Stimulated activated CD4-positive, alpha-beta T cell treated with anti-CD3 and anti-CD28 coated beads, Interleukin-1b, Interleukin-23, amount 100 ng/mL, for 1 hour (primary cell): ENCODE data around the gene RFX3.
A peak's percentile ranks its signal among the peaks of the same experiment; 100 is the strongest.

Source experiments
- DNase-seq, 2 donors: peaks; one replicate each; pipeline ENCODE4 v3.0.0-alpha.2; 2020; ENCODE audit warnings: low read depth in 2 of 2

Gene RFX3

DNA sequence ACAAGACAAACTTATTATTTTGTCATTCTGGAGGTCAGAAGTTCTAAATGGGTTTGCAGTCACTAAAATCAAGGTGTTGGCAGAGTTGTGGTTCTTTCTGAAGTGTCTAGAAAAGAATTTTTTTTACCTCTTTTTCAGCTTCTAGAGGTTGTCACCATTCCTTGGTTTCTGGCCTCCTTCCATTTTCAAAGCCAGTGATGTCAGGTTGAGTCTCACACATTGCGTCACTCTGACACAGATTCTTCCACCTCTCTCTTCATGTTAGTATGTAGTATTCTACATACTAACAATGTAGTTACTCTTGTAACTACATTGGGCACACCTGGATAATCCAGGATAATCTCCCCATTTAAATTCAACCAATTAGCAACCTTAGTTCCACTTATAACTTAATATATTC lies 290.3 kb downstream of the RFX3 start:
- no peak for DNase-seq

DNA sequence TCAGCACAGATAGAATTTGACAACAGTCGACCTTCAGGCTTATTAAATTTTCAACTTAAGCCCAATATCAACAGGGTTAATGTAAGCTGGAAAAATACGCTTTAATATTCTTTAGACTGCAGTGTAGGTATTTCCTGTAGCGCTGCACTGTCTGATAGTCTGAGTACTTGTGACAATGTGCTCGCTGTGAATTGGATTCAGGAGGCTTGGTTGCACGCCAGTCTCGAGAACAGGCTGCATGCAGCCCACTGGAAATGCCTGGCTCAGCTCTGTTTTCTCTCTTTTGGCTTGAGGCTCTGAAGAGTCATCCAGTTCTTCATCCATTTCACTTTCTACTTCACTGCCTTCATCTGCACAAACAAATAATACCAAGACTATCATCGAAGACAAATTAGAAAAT lies 300.9 kb downstream of the RFX3 start:
- DNase-seq: no peak

DNA sequence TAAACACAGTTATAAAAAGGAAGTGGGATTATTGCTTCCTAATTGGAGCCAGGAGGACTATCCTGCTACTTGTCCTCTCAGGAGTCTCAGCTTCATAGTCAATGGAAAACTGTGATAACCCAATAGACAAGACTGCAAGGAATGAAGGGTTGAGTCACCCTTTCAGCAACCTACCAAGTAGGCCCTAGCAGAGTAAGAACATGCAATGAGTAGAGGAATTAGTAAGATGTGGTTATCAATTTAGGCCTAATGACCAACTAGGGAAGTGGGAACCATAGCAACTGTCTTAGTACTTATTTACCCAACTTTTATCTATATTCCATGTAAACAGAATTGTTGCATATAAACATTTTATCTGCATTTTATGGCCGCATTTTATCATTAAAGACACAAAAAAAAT lies 310.1 kb downstream of the RFX3 start:
- no peak for DNase-seq

DNA sequence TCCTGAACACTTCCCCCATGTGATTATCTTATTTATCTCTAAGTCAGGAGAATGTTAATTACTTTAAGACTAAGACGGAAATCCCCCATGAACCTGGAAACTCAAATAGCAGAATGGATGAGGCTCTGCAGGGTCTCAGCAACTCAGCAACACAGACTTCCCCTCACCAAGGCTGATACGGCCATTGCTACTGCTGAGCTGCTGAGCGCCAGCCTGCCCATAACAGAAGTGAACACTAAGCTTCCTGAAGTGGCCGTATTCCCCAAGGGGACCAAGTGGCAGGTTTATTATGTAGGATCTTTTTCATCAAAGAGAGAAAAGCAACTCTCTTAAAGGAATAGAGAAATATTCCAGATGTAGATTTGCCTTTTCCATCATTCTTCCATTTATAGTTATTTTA lies 311.1 kb downstream of the RFX3 start:
- no peak for DNase-seq

DNA sequence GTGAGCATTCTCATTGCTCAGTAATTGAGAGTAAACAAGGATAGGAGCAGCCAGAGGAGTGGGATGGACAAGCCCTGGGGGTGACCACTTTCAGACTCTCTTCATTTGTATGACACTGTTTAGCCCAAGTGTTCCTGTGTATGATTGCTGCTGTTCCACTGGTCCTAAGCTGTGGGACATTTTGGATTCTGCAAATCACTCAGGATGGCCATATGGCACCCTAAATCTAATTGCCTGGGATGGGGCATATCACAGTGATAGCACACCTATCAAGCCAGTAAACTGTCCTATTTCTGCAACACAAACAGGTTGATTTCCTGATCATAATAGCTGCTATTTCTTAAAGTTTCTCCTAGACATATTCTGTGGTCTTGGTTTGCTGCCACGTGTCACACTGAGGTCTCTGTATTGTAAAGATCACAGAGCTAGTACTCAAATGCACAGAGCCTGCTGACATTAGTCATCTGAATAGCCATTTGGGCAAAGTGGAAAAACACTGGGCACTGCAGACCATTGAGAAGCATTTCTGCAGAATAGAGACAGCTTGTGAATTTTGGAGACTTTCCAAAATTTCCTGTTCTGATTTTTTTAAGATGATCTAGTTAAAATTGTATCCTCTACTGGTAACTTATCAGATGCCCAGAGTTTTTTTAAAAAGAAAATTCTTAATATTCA lies 320.2 kb downstream of the RFX3 start:
- DNase-seq: no peak

DNA sequence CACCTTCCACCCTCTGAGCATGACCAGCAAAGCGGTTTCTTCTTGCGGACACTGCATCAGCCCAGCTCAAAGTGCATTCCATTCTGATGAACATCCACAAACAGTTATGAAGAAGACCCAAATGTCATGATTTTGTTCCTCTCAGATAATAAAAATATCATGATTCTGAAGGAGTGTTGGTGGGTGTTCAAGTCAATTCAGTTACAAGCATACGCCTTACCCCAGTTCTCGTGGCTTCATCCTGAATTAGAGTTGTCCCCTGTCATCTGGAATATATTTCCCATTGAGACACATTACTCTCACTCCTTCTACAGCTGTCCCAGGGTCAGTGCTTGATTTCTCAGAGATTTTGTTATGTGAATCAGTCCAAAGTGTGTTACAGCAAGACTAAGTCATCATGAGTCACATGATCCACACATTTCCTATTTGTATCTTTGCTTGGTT lies 325.4 kb downstream of the RFX3 start:
- DNase-seq: no peak

DNA sequence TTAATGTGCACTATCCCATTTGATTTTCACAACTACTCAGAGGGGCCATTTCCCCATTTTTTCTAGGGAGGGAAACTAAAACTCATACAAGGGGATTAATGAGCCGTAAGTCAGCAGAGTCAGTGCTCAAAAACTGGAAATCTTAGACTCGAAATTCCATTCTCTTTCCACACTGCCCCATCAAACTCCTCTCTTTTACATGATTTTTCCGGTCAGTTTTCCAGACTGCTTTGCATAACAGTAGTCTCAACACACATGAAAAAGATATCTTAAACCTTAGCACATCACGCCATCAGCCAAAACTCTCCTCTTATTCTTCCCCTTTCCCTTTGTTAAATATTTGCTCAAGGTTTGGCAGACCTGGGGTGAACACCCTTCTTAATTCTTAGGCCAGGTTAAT lies 332.0 kb downstream of the RFX3 start:
- no peak for DNase-seq

DNA sequence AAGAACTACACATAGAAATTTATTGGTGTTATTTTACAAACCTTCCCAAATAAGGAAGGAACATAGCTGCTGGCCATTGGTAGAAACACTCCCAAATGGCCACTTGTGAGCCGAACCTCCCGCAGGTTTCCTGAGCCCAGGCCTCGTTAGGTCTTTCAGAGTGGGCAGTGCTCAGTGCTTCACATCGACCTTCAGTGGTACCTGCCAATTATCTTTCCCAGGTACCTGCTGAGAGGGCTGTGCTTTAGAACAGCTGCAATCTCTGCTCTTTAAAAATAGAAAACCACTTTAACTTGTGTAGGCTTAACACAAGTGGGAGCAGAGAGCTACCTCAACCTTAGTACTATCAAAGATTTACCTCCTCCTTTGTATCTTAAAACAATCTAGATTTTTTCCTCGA lies 334.1 kb downstream of the RFX3 start:
- DNase-seq: no peak

DNA sequence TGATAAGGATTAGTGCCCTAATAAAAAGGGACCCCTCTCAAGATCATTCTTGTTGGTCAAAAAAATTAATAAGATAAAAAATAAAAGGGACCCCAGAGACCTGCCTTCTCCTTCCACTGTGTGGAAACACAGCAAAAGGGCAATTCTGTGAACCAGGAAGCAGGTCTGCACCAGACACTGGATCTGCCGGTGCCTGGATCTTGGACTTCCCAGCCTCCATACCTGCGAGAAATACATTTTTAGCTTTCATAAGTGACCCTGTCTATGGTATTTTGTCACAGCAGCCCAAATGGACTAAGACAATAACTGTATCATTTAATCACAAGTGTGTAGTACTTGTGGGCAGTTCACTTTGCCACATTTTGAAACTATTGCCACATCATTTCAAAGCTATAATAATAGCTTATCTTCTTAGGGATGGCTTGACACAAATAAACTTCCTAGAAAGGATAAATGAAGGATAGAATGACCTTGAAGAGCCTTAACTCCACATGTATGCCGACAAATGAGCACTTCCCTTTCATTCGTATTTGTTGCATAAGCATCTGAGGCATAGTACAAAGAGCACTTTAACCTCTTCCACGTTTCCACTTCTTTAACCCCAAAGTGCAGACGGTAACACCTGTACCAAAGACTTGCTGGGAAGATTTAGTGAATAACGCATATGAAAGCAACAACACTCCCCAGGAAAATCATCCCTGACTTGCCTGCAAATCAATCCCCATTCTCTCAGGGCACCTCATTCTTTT lies 336.5 kb downstream of the RFX3 start:
- no peak for DNase-seq

DNA sequence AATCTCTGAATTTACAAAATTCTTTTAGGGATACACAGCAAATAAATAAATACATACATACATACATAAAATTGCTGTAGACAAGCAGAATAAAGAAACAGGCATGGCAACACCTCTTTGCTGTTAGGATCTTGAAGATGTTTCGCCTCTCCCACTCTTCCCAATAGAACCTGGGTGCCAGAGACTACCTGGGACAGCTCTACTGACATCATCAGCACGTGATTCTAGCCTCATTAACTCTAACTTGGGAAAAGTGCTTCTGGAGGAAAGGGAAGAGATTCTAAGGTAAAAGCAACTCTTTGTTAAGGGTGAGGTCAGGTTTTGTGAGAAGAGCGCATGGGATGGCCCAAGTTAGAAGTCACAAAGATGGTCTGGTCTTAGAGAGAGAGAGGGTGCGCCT lies 339.1 kb downstream of the RFX3 start:
- no peak for DNase-seq

DNA sequence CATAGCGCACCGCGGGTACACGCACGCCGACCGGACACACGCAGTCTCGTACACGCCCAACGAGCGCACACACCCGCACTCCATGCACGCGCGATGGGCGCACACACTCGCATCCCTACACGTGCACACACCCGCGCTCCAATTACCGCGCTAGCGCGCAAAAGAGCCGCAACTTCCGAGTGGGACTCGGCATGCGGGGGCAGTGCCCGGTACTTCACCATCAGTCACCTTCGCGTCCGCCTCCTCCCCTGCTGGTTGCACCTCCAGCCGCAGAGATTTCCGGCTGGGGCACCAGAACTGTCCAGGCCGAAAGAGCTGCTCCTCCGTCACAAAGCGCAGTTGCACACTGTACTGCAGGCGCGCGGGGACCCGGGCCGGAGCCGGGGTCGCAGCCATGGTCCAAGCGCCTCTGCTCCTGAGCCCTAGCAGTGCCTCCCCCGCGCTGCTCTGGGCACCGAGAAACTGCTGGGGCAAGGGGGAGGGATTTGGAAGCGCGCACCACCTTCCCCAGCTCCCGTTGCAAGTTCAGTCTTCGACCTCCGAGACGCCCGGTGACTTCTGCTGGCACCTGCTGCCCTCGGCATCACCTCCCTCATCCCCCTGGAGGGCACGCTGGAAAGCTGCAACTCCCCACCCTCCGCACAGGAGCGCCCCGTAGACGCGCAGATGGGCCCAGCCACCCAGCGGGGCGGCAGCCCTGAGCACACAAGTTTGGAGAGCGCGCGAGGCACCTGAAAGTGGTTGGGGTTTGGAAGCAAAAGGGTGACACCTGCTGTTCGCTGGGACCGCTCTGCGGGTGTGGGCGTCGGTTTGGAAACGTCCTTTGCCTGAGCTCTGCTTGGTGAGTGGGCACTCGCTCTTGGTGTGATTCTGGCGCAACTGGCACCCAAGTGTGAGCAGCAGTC lies 344.5 kb downstream of the RFX3 start:
- peak in 1 of 2 donors; percentile 4 for DNase-seq

DNA sequence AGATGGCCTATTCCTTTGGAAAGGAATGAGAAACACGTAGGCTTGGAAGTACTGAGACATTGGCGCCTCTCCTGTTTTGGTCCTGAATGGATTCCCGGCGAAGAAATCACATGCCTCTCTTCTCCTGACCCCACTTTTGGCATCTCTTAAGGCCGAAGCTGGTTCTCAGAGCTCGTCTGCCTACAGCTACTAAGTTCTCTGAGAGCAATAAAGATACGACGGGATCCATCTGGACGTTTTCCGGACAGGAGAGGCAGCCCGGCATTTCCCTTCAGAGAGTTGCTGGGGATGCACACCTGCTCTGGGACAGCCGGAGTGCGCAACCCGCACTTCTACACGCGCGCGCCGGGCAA lies 345.1 kb downstream of the RFX3 start:
- no peak for DNase-seq

DNA sequence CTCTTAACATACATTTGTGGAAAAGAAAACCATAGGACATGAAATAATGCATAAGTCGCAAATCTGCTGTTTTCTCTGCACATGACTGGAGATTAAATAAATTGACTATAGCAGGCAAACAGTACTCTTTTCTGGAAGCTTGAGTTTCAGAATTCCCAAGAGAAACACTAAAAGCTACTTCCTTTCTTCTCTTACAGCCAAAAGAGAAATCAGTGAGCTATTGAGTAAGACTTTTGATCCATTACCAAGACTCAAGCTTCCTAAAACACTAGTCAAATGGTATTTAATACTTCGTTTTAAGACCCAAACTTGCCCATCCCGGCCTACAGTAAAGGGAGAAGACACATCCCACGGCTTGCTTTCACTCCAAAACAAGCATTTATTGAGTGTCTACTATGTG lies 346.1 kb downstream of the RFX3 start:
- no peak for DNase-seq

DNA sequence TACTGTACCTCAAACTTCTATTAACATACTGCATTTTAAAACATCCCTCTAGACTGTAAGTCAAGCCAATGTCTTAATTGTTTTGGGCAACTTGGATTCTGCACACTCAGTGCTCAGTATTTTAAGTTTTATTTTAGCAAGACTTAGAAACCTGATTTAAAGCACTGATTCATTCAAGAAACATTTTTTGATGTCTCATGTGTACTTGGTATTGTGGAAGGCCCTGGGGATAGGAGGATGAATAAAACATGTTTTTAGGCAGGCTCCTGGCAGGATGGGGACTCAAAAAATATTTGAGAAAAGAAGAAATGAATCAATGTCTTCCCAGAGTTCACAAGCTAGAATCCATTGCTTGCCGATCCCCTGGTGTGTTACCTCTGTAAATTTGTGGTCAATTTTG lies 347.9 kb downstream of the RFX3 start:
- DNase-seq: no peak

DNA sequence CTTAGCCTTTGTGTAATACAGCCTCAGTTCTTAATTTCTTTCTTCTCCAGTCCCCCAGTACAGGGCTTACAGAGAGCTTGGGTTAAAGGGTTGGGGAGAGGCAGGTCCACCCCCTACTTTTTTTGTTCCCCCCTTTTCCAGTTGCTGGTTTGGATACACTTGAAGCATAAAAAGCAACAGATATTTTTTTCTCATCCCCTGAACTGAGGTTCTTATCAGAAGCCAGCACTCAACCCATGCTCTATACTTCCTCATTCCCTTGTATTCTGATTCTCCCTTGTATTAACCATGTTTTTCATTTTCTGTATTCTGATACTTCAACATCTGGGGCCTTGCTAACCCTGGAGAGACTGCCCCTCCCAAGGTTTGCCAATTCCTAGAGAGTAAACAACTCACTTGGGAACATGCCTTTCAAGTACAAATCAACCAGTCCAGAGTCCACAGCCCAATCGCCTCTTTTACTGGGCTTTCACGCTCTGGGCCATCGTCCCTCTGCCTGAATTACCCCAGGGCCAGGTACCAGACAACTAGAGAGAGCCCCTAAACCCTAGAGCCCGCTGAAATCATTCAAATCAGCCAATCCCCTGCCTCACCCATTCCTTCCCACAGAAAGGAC lies 348.5 kb downstream of the RFX3 start:
- no peak for DNase-seq

DNA sequence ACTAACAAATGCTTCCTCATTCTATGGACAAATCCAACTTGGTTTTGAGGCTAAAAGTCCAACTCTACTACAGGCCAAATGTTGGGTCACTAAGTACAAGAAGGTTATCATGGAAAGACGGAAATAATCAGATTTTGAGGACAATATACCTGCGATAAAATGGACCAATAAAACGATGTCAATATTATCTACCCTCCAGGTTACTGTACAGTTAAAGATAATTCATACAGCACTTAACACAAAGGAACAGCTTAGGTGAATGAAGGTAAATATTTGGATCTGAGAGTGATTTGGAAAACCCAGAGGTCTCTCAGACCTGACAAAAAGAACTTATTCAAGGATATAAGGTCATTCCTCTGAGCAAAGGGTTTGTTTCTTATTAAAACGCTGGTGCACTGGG lies 352.4 kb downstream of the RFX3 start:
- no peak for DNase-seq

DNA sequence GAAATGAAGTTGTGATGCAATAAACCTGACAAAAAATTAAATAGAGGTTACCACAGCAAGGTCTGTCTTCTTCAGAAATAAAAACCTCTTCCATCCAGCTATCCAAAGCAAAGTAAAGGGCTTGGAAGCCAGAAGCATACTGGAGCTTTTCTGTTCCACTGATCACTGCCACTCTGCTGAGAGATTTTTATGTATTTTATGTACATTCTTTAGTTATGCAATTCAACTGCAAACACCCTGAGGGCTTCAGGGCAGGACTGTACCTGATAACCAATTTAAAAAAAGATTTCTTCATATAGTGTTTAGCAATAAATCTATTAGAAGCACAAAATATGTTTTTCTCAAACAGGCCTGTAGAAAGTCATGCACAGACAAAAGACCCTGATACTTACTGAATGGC lies 355.0 kb downstream of the RFX3 start:
- DNase-seq: no peak
